ENCODE results near the gene MALRD1.

DNA sequence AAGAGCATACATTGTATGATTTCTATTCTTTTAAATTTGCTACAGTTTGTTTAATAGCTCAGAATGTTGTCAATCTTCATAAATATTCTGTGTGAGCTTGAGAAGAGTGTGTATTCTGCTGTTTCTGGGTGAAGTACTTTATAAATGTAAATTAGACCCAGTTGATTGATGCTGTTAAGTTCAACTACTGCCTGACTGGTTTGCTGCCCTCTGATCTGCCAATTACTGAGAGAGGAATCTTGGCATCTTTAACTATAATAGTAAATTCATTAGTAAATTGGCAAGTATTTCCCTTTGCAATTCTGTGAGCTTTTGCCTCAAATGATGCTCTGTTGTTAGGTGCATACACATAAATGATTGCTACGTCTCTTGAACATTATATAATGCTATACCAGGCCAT is 512.6 kb downstream of the MALRD1 start:
- TF ChIP-seq, protein P1, sequence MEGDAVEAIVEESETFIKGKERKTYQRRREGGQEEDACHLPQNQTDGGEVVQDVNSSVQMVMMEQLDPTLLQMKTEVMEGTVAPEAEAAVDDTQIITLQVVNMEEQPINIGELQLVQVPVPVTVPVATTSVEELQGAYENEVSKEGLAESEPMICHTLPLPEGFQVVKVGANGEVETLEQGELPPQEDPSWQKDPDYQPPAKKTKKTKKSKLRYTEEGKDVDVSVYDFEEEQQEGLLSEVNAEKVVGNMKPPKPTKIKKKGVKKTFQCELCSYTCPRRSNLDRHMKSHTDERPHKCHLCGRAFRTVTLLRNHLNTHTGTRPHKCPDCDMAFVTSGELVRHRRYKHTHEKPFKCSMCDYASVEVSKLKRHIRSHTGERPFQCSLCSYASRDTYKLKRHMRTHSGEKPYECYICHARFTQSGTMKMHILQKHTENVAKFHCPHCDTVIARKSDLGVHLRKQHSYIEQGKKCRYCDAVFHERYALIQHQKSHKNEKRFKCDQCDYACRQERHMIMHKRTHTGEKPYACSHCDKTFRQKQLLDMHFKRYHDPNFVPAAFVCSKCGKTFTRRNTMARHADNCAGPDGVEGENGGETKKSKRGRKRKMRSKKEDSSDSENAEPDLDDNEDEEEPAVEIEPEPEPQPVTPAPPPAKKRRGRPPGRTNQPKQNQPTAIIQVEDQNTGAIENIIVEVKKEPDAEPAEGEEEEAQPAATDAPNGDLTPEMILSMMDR (conservative IDR thresholded peaks at IDR 0.05; ENCODE audit: low read depth, low read length), result no peak
- no peak for TF ChIP-seq EZH2 (IDR thresholded peaks at IDR 0.05; ENCODE audit: borderline replicate concordance, low read depth, low read length, poor library complexity, severe bottlenecking)

Measured in A673 (cell line).